GM19463 (cell line): ENCODE data around the gene SUPT3H.
A peak's percentile ranks its signal among the peaks of the same experiment; 100 is the strongest.

ENCODE experiments used
- ATAC-seq: cut with Tn5 transposase; IDR thresholded peaks from one replicate; pipeline ENCODE4 v1.9.1; 2021; ENCODE audit warnings: mild to moderate bottlenecking, moderate library complexity; ENCODE audit not compliant: unreplicated experiment

SUPT3H gene

DNA sequence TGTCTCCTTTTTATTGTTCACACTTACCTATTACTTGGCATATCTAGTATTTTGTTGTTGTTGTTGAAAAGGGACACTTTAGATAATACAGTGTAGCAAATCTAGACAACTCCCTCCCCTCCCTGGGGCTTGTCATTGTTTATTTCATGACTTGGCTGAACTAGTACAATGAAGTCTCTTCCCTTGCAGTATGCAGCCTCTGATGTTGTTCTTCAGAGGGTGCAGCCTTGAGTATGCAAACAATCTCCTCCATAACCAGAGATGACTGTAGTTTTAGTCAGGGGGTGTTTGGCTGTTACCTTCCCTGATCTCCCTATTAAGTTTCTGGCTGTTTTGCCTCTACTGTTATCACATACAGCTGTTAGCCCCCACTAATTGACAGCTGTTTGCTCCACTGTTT, 365.0 kb downstream of the SUPT3H start:
- no peak for ATAC-seq

DNA sequence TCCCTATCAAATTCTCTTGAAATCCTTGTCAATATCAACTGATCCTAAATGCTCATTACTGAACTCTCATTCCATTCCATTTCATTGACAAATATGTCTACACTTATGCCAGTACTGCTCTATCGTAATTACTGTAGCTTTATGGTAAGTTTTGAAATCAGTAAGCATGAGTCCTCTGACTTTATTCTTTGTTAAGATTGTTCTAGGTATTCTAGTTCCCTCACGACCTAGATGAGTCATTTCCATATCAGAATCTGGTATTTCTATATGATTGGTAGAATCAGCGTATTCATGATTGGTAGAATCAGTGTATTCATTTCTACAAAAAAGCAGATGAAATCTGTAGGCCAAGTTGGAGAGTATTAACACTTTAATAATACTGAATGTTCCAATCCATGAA, 368.2 kb downstream of the SUPT3H start:
- no peak for ATAC-seq

DNA sequence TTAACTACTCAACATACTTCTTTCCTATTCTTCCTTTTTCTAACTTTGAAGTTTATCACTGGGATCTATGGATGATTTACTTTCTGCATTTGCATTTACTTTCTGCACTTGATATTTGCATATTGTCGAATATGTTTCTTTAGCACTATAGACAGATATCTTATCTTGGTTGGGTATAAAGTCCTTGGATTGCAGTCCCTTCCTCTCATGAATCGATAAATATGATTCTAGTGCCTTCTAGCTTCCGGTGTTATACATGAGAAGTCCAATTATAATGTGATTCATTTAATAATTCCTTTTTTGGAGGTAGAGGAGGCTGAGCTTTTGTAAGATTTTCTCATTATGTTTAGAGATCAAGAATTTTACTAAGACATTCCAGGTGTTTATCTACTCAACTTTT, 370.8 kb downstream of the SUPT3H start:
- no peak for ATAC-seq

GRCh38 chr6:45003961-45004360, 373.8 kb downstream of the SUPT3H start:
- no peak for ATAC-seq

DNA sequence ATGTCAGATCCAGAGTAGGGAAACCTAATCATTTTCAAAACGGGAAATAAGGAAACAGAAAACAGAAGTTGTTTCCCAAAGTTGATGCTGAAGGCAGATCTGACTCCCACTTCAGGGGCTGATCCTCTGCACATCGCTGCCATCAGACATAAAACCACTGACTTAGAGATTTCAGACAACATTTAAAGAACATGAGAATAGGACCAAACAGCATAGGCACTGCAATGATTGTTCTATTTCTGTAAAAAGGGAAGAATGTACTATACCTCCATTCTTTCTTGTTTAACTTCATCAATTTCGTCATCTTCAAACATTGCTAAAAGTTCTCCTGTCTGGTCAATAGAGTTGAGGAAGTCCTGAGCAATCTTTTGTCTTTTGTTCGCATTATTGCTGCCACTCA, 374.3 kb downstream of the SUPT3H start:
- no peak for ATAC-seq

DNA sequence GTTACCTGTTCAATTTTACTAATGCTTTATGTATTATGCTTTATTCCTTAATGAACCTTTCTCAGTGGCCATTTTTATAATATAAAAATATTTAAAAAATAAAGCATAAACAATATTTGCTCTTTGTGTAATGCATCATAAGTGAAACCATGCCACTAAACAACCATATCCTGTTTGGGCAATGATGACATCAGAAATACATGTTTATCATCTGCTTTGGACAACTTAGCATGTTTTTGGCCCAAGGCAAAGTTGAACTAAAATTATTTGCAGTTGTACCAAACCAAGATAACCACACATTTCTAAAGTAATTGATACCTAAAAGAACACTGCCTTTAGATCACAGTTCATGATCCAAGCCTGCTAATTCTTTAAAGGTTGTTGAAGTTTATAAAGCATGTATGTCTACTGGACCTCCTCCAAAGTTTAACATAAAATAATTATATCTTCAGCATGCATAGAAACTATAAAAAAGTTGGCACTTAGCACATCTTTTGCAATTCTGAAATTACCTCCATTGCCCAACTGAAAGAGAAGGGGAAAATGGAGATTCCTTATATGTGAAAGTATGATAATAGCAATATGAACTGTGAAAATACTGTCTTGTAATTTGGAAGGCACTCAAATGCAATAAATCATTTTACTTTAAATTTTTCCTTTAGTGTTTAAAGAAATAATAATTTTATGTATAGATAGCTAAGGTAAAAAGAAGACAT, 375.2 kb downstream of the SUPT3H start:
- no peak for ATAC-seq

DNA sequence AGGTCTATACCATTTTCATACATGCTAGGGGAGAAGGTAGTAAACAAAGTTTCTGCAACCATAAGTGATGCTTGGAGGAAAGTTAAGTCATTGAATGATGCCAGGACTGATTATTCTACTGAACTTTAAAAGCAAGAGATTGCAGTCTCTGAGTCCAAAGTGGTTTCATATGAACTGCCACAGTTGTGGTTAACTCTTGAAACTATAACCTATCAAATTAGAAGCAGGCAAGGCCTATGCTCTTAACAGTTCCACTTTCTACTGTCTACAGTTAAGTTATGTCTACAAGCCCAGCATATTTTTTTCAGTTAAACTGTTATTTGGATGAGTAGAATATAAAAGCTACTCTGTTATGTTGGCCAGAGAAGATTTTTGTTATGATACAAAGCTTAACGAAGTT, 376.1 kb downstream of the SUPT3H start:
- peak; percentile 98 for ATAC-seq

DNA sequence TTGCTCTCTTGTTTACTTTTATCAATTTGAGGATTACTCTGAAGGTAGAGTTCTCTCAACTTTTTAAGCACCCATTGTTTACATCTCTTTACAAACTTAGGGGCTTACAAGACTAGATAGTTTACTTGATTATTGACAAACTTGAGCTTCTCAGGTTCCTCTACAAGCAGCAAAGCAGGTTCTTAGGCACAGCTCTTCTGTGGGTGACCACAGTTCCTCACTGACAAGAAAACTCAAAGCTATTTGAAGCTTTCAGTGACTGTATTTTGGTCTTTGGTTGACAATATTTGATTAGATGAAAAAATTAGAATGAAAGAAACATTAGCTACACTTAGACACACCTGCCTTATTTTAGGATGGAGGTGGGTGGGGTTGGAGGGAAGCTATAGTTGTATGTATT, 376.9 kb downstream of the SUPT3H start:
- no peak for ATAC-seq

GRCh38 chr6:44999066-44999465, 378.7 kb downstream of the SUPT3H start:
- no peak for ATAC-seq

- ATAC-seq = no peak
Measured at GRCh38 chr6:44995486-44996132, 382.1 kb downstream of the SUPT3H start.

DNA sequence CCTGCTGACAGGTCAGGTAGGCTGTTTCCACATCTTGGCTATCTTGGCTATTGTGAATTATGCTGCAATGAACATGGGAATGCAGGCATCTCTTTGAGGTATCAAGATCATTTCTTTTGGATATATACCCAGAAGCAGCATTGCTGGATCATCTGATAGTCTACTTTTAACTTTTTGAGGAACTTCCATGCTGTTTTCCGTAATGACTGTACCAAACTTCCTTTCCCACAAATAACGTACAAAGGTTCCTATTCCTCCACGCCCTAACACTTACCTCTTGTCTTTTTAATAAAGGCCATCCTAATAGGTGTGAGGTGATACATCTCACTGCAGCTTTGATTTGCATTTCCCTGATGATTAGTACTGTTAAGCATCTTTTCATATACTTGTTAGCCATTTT, 388.3 kb downstream of the SUPT3H start:
- no peak for ATAC-seq

- ATAC-seq = no peak
Measured at GRCh38 chr6:44985006-44985405, 392.7 kb downstream of the SUPT3H start.

DNA sequence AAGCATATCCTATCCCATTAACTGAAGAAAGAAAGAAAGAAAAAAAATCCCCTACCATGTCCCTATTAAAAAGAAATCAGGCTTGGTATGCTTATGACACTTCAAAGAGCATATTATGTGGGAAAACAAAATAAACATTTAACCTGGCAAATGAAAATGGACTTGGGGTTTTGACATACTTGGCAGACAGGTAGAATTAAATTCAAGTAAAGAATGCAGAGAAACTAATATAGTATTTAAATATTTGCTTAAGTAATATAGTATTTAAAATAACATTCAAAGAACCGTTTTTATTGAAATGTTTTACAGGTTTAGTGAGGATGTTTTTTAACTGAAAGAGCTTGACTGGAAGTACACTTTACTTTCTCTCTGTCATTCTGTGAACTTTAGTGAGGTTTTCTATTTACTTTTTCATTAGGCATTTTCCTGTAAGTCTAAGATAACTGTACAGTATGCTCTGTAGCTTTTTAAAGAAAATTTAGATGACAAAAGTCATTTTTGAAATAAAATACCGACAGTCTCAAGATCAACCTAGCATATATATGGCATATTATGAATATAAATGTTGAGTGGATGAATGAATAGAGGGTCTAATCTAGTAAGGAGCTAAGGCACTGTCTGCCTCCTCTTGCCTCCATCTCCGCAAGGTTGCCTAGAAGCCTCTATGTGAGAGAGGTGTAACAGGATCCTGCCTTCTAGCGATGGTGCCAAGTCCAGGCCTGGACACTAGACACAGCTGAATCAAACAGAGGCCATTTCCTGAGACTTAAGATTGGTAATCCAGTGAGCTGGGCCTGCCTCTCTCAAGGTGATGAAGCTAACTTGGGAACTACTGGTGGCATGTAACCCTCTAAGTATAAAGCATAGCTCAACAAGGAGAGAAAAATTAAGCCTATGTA, 394.0 kb downstream of the SUPT3H start:
- ATAC-seq = no peak

GRCh38 chr6:44980841-44981240, 396.9 kb downstream of the SUPT3H start:
- ATAC-seq = no peak

GRCh38 chr6:44976677-44977641, 400.8 kb downstream of the SUPT3H start:
- no peak for ATAC-seq

GRCh38 chr6:44974511-44974910, 403.2 kb downstream of the SUPT3H start:
- ATAC-seq = no peak

DNA sequence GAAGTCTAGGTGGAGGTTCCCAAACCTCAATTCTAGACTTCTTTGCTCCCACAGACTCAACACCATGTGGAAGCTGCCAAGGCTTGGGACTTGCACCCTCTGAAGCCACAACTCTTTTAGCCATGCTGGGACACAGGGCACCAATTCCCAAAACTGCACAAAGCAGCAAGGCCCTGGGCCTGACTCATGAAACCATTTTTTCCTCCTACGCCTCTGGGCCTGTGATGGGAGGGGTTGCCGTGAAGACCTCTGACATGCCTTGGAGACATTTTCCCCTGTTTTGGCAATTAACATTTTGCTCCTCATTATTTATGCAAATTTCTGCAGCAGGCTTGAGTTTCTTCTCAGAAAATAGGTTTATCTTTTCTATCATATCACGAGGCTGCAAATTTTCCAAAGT, 405.0 kb downstream of the SUPT3H start:
- no peak for ATAC-seq

- no peak for ATAC-seq
Measured at GRCh38 chr6:44969446-44970185, 408.1 kb downstream of the SUPT3H start.

DNA sequence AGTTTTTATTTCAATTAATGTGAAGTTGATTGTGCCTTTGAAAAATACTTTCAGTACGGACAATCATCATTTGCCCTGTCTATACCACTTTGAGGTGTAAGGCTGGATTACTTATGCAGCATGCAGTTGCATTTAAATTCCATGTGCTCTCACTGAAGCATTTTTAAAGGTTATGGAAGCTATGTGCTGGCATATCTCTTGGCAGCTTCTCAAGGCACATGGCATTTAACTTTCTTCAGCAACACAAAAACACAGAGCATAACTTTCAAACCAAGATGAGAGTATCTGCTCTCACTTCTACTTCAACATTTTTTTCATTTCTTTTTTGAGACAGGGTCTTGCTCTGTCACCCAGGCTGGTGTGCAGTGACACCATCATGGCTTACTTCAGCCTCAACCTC, 410.3 kb downstream of the SUPT3H start:
- ATAC-seq = no peak
